Naive thymus-derived CD8-positive, alpha-beta T cell (primary cell): ENCODE data around the gene UBE4A. TPM values are rescaled to one million over a fixed set of nuclear protein-coding genes. Genes with fewer than 3 reads are reported as not detected.
A peak's percentile ranks its signal among the peaks of the same experiment; 100 is the strongest.

ENCODE experiments used
- ATAC-seq, 2 donors: fragments of 150-1000 bp; cut with Tn5 transposase in 1 of 2; sonication (Bioruptor Pico), chemical (Tn5 transposase) in 1 of 2; 1 replicate in 1 of 2; 2 replicates in 1 of 2; pipeline ENCODE4 v1.10.0; 2021; ENCODE audit warnings: mild to moderate bottlenecking in 2 of 2, moderate library complexity in 2 of 2
- POLR2A ChIA-PET: fragments of 350-600 bp; sonication (Branson Sonifier 250); formaldehyde crosslinking; loops from one replicate; lab custom pipeline; 2021; ENCODE audit warnings: antibody characterized with exemption; lab: Charles Lee
- DNase-seq, 10 donors: peaks; one replicate each; pipeline versions ENCODE4 v3.0.0 to v3.0.0-alpha.2; 2020 to 2022
- H3K27ac Mint-ChIP-seq, 10 donors: one replicate each; pipeline ENCODE4 v1.8.0; 2020 to 2022; ENCODE audit warnings: mild to moderate bottlenecking in 10 of 10, mixed read lengths in 10 of 10, moderate library complexity in 4 of 10, inconsistent platforms in 1 of 10
- H3K27me3 Mint-ChIP-seq, 5 donors: one replicate each; pipeline ENCODE4 v1.8.0; 2021 to 2022; ENCODE audit warnings: mixed read lengths in 5 of 5
- H3K36me3 Mint-ChIP-seq, 3 donors: one replicate each; pipeline ENCODE4 v1.8.0; 2020 to 2022; ENCODE audit warnings: mixed read lengths in 3 of 3, mild to moderate bottlenecking in 2 of 3, inconsistent platforms in 1 of 3
- H3K4me1 Mint-ChIP-seq, 4 donors: one replicate each; pipeline ENCODE4 v1.8.0; 2021 to 2022; ENCODE audit warnings: mixed read lengths in 4 of 4
- H3K4me3 Mint-ChIP-seq, 10 donors: one replicate each; pipeline ENCODE4 v1.8.0; 2020 to 2022; ENCODE audit warnings: mild to moderate bottlenecking in 10 of 10, mixed read lengths in 10 of 10, moderate library complexity in 6 of 10, inconsistent platforms in 1 of 10
- H3K9me3 Mint-ChIP-seq, 9 donors: one replicate each; pipeline ENCODE4 v1.8.0; 2020 to 2022; ENCODE audit warnings: mixed read lengths in 9 of 9, mild to moderate bottlenecking in 3 of 9, inconsistent platforms in 1 of 9, moderate library complexity in 1 of 9
- polyA plus RNA-seq, 3 donors: library from polyadenylated mRNA; unstranded; fragments of 300-500 nt; fragmentation: Illumina TruSeq; gene quantifications; one replicate each; pipeline ENCODE4 v1.2.3, GENCODE V29; 2021
- total RNA-seq, 8 experiments: library from RNA in 2 of 8; stranded (reverse) in 2 of 8; gene quantifications; one replicate each; pipeline ENCODE4 v1.2.3 and lab custom pipeline; 2021 to 2026

The UBE4A gene, protein sequence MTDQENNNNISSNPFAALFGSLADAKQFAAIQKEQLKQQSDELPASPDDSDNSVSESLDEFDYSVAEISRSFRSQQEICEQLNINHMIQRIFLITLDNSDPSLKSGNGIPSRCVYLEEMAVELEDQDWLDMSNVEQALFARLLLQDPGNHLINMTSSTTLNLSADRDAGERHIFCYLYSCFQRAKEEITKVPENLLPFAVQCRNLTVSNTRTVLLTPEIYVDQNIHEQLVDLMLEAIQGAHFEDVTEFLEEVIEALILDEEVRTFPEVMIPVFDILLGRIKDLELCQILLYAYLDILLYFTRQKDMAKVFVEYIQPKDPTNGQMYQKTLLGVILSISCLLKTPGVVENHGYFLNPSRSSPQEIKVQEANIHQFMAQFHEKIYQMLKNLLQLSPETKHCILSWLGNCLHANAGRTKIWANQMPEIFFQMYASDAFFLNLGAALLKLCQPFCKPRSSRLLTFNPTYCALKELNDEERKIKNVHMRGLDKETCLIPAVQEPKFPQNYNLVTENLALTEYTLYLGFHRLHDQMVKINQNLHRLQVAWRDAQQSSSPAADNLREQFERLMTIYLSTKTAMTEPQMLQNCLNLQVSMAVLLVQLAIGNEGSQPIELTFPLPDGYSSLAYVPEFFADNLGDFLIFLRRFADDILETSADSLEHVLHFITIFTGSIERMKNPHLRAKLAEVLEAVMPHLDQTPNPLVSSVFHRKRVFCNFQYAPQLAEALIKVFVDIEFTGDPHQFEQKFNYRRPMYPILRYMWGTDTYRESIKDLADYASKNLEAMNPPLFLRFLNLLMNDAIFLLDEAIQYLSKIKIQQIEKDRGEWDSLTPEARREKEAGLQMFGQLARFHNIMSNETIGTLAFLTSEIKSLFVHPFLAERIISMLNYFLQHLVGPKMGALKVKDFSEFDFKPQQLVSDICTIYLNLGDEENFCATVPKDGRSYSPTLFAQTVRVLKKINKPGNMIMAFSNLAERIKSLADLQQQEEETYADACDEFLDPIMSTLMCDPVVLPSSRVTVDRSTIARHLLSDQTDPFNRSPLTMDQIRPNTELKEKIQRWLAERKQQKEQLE
- total RNA-seq = 10 to 100 TPM; 48.7 to 52.8 TPM
- polyA plus RNA-seq = 10 to 100 TPM; 20.7 to 31.0 (median 24.3) TPM
- 147 to 216 (median 194) reads per million in 6 experiments for total RNA-seq (lab: John Stamatoyannopoulos, UW)

DNA sequence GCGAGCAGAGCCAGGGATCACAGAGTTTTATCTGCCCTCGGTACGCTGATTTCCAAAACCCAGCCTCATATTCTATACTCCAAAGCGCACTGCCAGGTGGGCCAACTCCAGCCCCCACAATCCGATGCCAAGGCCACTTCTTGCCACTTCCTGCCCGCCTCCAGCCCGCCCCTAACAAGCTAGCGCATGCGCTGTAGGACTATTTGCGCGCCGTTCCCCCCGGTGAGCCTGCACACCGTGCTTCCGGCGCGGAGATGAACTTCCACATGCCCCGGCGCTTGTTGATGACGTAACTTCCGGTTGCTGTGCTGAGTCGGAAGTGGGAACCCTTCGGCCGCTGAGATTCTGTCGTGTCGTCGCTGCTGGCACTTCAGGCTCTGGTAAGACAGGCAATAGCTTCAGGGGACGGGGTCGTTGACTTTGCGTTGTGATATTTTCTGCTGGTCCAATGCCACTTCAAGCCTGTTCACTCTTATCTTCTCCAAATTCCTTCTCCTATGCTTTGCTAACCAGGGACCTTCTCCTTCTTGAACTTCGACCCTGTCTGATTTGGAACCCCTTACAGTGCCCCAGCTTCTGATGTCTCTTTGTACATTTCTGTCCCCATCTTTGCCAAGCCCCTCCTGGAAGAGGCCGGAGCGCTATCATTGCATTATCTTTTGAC lies at the start of gene UBE4A:
Gene UBE4A (plus strand): TSS at position 306 of the 664 bp plus-strand sequence. CDS start 5,481 bp downstream, outside the sequence.
- Mint-ChIP-seq H3K27ac (peak within 1 kb of the TSS; percentile 97 to 99 (median 98)), H3K9me3 (no peaks in the 10 kb centered on the region), H3K36me3 (peaks cover 0 to 41% (median 2%) of the 10 kb centered on the region in 3 donors), H3K27me3 (peaks cover 0 to 4% (median 0%) of the 10 kb centered on the region in 5 donors), H3K4me3 (peak within 1 kb of the TSS; percentile 85 to 98 (median 94)), H3K4me1 (peaks cover 32 to 56% (median 55%) of the 10 kb centered on the region in 4 donors)
- ATAC-seq (peak; percentile 86 to 93), DNase-seq (peak; percentile 90 to 99 (median 96))
- POLR2A ChIA-PET = interaction anchor here (0.5 to 1.8 kb wide), 26 partner anchors 8 to 431 kb away, joined by 3 to 28 read pairs (median 4); partner anchors contain the start of genes CD3D, CD3E, CD3G and DDX6

DNA sequence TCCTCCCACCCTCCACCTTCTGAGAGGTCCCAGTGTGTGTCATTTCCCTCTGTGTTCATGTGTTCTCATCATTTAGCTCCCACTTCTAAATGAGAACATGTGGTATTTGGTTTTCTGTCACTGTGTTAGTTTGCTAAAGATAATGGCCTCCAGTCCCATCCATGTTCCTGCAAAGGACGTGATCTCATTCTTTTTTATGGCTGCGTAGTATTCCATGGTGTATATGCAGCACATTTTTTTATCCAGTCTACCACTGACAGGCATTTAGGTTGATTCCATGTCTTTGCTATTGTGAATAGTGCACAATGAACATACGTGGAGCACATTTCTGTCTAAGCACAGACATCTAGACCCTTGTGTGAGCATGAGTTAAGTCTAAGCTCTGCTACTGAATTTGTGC lies 49.1 kb upstream of the UBE4A start:
- no peak for ATAC-seq
- Mint-ChIP-seq H3K36me3 (peaks cover 34 to 88% (median 67%) of the 10 kb centered on the region in 3 donors), H3K27me3 (no peaks in the 10 kb centered on the region), H3K4me1 (peaks cover 43 to 93% (median 87%) of the 10 kb centered on the region in 4 donors), H3K27ac (peak overlapping the region in 9 of 10 donors; percentile 69 to 99 (median 88)), H3K4me3 (peak overlapping the region; percentile 3 to 81 (median 44)), H3K9me3 (peaks cover 0 to 3% (median 0%) of the 10 kb centered on the region in 9 donors)
- no peak for DNase-seq
- POLR2A ChIA-PET = interaction anchor here (0.7 kb wide), 1 partner anchor 112 kb away, joined by 3 read pairs; no protein-coding TSS in a partner anchor

DNA sequence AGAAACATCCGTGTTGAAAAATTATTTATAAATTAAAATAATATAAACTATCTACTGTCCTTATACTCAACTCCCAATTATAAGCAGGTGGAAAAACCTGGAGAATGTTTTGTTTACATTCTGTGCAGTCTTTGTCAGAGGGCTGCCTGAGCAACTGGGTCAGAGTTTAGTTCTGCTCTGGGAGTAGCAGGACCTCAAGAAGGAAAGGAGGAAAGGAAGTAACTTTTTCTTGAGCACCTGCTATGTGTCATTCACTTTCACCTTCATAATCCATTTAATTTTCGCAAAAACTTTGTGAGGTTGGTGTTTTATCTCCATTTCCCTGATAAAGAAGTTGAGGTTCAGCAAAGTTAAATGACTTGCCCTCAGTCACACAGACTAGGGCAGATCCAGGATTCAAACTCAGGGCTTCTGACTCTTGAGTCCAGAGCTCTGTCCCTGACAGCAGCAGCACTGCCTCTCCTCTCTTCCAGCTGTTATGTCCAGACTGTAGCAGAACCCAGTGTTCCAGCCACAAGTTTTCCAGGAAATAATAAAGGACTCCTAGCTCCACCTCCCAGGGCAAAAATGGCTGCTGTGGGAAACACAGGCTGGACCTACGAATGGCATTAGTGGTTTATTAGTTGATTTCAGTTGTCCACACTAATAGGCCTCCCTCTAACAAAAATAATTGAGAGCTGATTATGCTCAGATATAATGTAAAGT lies 48.5 kb upstream of the UBE4A start:
- DNase-seq = no peak
- ATAC-seq = no peak
- peaks cover 46 to 96% (median 91%) of the 10 kb centered on the region in 4 donors for H3K4me1 Mint-ChIP-seq
- H3K27me3 Mint-ChIP-seq = no peaks in the 10 kb centered on the region
- peaks cover 30 to 92% (median 66%) of the 10 kb centered on the region in 3 donors for H3K36me3 Mint-ChIP-seq
- POLR2A ChIA-PET = interaction anchor here (0.7 to 1.7 kb wide), 6 partner anchors 11 to 113 kb away, joined by 3 to 5 read pairs (median 4); partner anchors contain the start of genes MPZL3 and UBE4A
- peak overlapping the region in 8 of 10 donors; percentile 60 to 81 (median 65) for H3K4me3 Mint-ChIP-seq
- H3K9me3 Mint-ChIP-seq = peaks cover 0 to 3% (median 0%) of the 10 kb centered on the region in 9 donors
- peak overlapping the region; percentile 84 to 99 (median 92) for H3K27ac Mint-ChIP-seq

DNA sequence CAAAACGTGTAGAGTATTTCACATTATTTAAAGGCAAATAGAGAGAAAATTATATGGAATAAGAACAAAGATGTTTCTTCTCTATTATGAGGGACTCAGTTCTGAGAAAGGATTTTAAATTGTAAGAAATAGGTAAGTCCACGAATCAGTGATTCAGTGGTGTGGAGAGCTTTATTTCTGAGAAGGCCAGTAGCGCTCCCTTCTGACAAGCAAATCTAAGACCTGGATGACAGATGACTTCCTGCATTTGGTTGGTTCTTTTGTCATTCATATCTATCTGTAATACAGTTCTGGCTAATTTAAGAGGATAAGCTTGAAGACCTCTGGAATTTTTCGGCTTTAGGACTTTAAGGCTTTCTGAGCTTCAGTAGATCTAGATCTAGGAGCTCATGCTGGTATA lies 47.9 kb upstream of the UBE4A start:
- Mint-ChIP-seq H3K9me3 (peaks cover 0 to 3% (median 0%) of the 10 kb centered on the region in 9 donors), H3K36me3 (peaks cover 29 to 92% (median 68%) of the 10 kb centered on the region in 3 donors)

DNA sequence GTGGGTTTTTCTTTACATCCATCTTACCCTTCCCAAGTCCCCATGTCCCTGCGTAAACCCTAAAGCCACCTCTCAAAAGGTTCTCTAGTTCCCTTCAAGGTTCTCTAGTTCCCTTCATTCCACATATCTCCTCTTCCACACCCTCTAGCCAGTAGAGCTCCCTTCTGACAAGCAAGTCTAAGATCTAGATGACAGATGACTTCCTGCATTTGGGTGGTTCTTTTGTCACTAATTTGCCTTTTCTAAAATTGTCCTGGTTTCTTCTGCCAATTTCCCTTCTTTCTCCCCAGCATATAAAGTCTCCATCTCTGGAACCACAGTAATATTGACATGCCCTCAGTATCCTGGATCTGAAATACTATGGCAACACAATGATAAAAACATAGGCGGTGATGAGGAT lies 47.1 kb upstream of the UBE4A start:
- H3K9me3 Mint-ChIP-seq = peaks cover 0 to 3% (median 0%) of the 10 kb centered on the region in 9 donors
- no peaks in the 10 kb centered on the region for H3K27me3 Mint-ChIP-seq
- peaks cover 48 to 96% (median 94%) of the 10 kb centered on the region in 4 donors for H3K4me1 Mint-ChIP-seq
- ATAC-seq = no peak
- no peak for DNase-seq
- POLR2A ChIA-PET = interaction anchor here (1.1 to 1.7 kb wide), 3 partner anchors 13 to 110 kb away, joined by 3 to 5 read pairs (median 3); partner anchors contain the start of gene UBE4A
- peak overlapping the region in 9 of 10 donors; percentile 5 to 81 (median 65) for H3K4me3 Mint-ChIP-seq
- peaks cover 22 to 85% (median 62%) of the 10 kb centered on the region in 3 donors for H3K36me3 Mint-ChIP-seq
- H3K27ac Mint-ChIP-seq = peak overlapping the region; percentile 84 to 99 (median 92)

More for the DNA sequence above, 47.9 kb upstream of the UBE4A start:
- POLR2A ChIA-PET = interaction anchor here (1.1 to 1.7 kb wide), 5 partner anchors 12 to 109 kb away, joined by 3 to 5 read pairs (median 4); partner anchors contain the start of genes MPZL3 and UBE4A
- Mint-ChIP-seq H3K27me3 (no peaks in the 10 kb centered on the region), H3K4me3 (peak overlapping the region; percentile 12 to 81 (median 63)), H3K4me1 (peaks cover 49 to 96% (median 94%) of the 10 kb centered on the region in 4 donors), H3K27ac (peak overlapping the region; percentile 84 to 99 (median 92))
- peak in 1 of 2 donors; percentile 38 for ATAC-seq
- peak in 3 of 10 donors; percentile 13 to 46 (median 32) for DNase-seq

DNA sequence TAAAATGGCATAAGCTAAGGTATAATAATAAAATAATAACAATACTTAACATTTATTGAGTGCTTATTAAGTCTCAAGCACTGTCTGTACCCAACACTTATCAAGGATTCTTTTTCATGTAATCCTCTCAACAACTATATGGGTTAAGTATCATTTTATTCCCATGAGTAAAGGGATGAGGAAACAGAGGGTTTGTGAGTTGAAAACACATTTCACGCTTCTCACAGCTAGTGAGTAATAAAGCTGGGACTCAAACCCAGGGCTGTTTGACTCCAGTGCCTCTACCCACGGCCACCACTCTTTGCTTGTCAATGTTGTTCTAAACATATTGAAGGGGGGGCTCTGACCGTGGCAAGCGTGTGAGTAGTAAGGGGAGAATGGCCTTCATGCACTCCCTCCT lies 46.2 kb upstream of the UBE4A start:
- Mint-ChIP-seq H3K27ac (peak overlapping the region in 9 of 10 donors; percentile 84 to 99 (median 95)), H3K27me3 (no peaks in the 10 kb centered on the region), H3K4me3 (peak overlapping the region in 4 of 10 donors; percentile 5 to 63 (median 49)), H3K4me1 (peaks cover 48 to 93% (median 92%) of the 10 kb centered on the region in 4 donors), H3K36me3 (peaks cover 19 to 75% (median 54%) of the 10 kb centered on the region in 3 donors), H3K9me3 (peaks cover 0 to 3% (median 0%) of the 10 kb centered on the region in 9 donors)
- no peak for DNase-seq
- POLR2A ChIA-PET = interaction anchor here (0.6 to 2.6 kb wide), 2 partner anchors 13 to 61 kb away, joined by 3 to 10 read pairs; partner anchors contain the start of gene MPZL3
- ATAC-seq = no peak

DNA sequence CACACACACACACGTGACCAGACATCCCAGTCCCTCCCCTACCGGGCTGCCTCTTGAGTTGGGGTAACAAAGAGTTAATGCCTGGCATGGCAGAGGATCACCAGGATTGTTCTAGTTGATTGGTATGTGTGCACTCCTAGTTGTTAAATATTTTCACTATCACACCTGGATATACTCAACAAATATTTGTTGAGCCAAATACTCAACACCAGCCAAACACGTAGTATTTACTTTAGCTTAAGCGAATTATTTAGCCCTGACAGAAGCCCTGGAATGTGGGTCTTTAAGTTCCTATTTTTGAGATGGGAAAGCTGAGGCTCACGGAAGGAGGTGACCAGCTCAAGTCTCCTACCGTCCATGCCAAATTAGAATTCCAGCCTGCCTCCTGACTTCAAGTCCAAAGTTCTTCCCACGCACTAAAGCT lies 44.4 kb upstream of the UBE4A start:
- Mint-ChIP-seq H3K4me3 (peak overlapping the region in 8 of 10 donors; percentile 68 to 87 (median 80)), H3K27me3 (no peaks in the 10 kb centered on the region), H3K4me1 (peaks cover 54 to 95% (median 93%) of the 10 kb centered on the region in 4 donors), H3K9me3 (peaks cover 0 to 10% (median 0%) of the 10 kb centered on the region in 9 donors), H3K36me3 (peaks cover 19 to 59% (median 43%) of the 10 kb centered on the region in 3 donors), H3K27ac (peak overlapping the region; percentile 91 to 100 (median 98))
- ATAC-seq (no peak), DNase-seq (no peak)
- POLR2A ChIA-PET = interaction anchor here (0.6 to 2.6 kb wide), 4 partner anchors 9 to 45 kb away, joined by 3 to 10 read pairs (median 4); partner anchors contain the start of gene UBE4A

DNA sequence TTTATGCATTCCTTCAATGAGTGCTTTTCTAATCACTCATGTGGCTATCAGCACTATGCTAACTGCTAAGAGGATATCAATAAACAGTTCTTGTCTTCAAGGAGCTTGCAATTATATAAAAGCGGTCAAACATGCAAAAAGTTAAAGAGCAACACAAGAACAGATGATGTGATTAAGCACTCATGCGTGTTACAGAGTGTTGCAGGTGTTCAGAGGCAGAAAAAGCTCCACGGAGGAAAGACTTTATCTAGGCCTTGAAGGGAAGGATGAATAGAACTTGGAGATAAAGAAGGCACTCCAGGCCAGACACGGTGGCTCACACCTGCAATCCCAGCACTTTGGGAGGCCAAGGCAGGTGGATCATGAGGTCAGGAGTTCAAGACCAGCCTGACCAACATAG lies 41.3 kb upstream of the UBE4A start:
- H3K27ac Mint-ChIP-seq = peak overlapping the region; percentile 91 to 100 (median 98)
- peaks cover 52 to 92% (median 90%) of the 10 kb centered on the region in 4 donors for H3K4me1 Mint-ChIP-seq
- DNase-seq = no peak
- peak overlapping the region in 7 of 10 donors; percentile 34 to 86 (median 56) for H3K4me3 Mint-ChIP-seq
- H3K9me3 Mint-ChIP-seq = peaks cover 0 to 17% (median 0%) of the 10 kb centered on the region in 9 donors
- peaks cover 9 to 31% (median 30%) of the 10 kb centered on the region in 3 donors for H3K36me3 Mint-ChIP-seq
- POLR2A ChIA-PET = interaction anchor here (0.7 kb wide), 1 partner anchor 103 kb away, joined by 3 read pairs; no protein-coding TSS in a partner anchor
- no peaks in the 10 kb centered on the region for H3K27me3 Mint-ChIP-seq
- ATAC-seq = no peak

DNA sequence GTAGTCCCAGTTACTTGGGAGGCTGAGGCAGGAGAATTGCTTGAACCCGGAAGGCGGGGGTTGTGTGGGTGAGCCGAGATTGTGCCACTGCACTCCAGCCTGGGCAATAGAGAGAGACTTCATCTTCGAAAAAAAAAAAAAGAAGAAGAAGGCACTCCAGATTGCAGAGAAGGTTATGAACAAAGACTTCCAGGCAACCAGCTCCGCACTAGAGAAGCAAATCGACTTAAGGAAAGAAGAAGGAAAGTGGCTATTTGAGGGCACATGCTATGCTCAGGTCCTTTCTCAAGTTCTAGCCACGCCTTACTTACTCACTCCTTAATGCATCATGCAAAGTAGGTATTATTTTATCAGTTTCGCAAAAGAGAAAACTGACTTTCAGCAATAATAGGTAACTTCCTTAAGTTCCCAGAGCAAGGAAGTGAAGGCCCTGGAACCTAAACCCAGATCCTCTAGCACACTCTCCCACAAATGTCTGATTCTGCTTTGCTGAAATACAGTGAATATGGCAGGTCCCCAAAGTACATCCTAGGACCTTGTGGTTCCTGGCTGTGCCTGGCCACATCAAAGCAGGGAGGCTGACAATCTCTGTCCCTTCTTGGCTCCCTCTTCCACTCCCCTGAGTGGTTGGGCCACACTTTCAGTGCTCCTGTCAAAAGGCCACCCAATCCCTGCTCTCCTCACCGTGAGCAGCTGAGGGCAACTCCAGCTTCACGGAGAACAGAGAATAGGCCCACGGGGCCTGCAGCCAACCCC lies 40.6 kb upstream of the UBE4A start:
- Mint-ChIP-seq H3K4me3 (peak overlapping the region in 9 of 10 donors; percentile 37 to 86 (median 55)), H3K36me3 (peaks cover 6 to 31% (median 27%) of the 10 kb centered on the region in 3 donors)
- no peak for ATAC-seq

More for the DNA sequence above, 40.6 kb upstream of the UBE4A start:
- no peak for DNase-seq
- Mint-ChIP-seq H3K27ac (peak overlapping the region; percentile 91 to 100 (median 98)), H3K4me1 (peaks cover 49 to 92% (median 90%) of the 10 kb centered on the region in 4 donors), H3K9me3 (peaks cover 0 to 17% (median 0%) of the 10 kb centered on the region in 9 donors), H3K27me3 (no peaks in the 10 kb centered on the region)
- POLR2A ChIA-PET = interaction anchor here (0.7 to 5.9 kb wide), 2 partner anchors 14 to 104 kb away, joined by 3 to 33 read pairs; partner anchors contain the start of gene CD3E
